K562 (cell line): ENCODE results near the gene SP140L. TPM values are rescaled to one million over a fixed set of nuclear protein-coding genes. Genes with fewer than 3 reads are reported as not detected.

Experiments used
- ATAC-seq: fragments of 200-7000 bp; cut with Tn5 transposase; 3 replicates; pipeline ENCODE4 v1.9.1; 2020; ENCODE audit warnings: moderate library complexity
- BruUV-seq: library from RNA; stranded (reverse); fragments of 400-500 nt; replicated peaks from 2 replicates; lab custom pipeline; 2021; lab: Mats Ljungman, UMichigan
- CTCF ChIA-PET: fragments of 300-600 bp; formaldehyde crosslinking; extraction: SDS; loops from one replicate; lab custom pipeline; 2021; ENCODE audit warnings: low intra/inter-chr PET ratio; lab: Yijun Ruan, JAX
- POLR2A ChIA-PET: fragments of 300-600, 350-650 bp; sonication (Branson Sonifier 250); formaldehyde crosslinking; extraction: SDS; loops from one replicate; lab custom pipeline; 2021; ENCODE audit warnings: antibody characterized with exemption, inconsistent platforms; lab: Yijun Ruan, JAX
- DNase-seq, 4 experiments: peaks; one replicate each; pipeline versions ENCODE4 v3.0.0 to v3.0.0-alpha.2; 2011 to 2018; ENCODE audit warnings: low spot score in 3 of 4, mixed read lengths in 3 of 4; ENCODE audit errors: extremely low read depth in 1 of 4
- FAIRE-seq: peaks from 2 replicates; lab custom pipeline; 2011; peaks lifted over from hg19 to GRCh38; lab: Jason Lieb, UNC
- H2AFZ ChIP-seq: 2 replicates; pipeline ENCODE4 v1.6.0; 2011; ENCODE audit warnings: low read depth, low read length, control low read depth, inconsistent platforms
- H3K27ac ChIP-seq: fragments of 200-600 bp; 3 replicates; pipeline ENCODE4 v1.8.0; 2011; ENCODE audit warnings: low read depth, mild to moderate bottlenecking, control low read depth, inconsistent platforms, low read length, moderate library complexity, mixed read lengths; ENCODE audit errors: extremely low read depth
- H3K27me3 ChIP-seq, 2 experiments: fragments of 300-600 bp in 1 of 2; 2 replicates in 1 of 2; 3 replicates in 1 of 2; pipeline versions ENCODE4 v1.6.0 to v1.8.0; 2011; ENCODE audit warnings: inconsistent platforms in 2 of 2, low read length in 2 of 2, mild to moderate bottlenecking in 1 of 2, mixed read lengths in 1 of 2, moderate library complexity in 1 of 2; ENCODE audit not compliant: control insufficient read depth in 2 of 2, insufficient read depth in 2 of 2
- H3K36me3 ChIP-seq: fragments of 300-600 bp; 3 replicates; pipeline ENCODE4 v1.8.0; 2011; ENCODE audit warnings: mild to moderate bottlenecking, low read length, inconsistent platforms; ENCODE audit not compliant: control insufficient read depth, insufficient read depth
- H3K4me1 ChIP-seq, 2 experiments: fragments of 200-600 bp in 1 of 2; replicated peaks in 1 of 2; 2 replicates in 1 of 2; 3 replicates in 1 of 2; pipeline versions ENCODE4 v1.5.1 to v1.8.0; 2011; ENCODE audit warnings: inconsistent platforms in 2 of 2, low read length in 2 of 2, mild to moderate bottlenecking in 1 of 2, mixed read lengths in 1 of 2, moderate library complexity in 1 of 2; ENCODE audit not compliant: control insufficient read depth in 2 of 2, insufficient read depth in 2 of 2
- H3K4me2 ChIP-seq: 2 replicates; pipeline ENCODE4 v1.6.1; 2011; ENCODE audit warnings: low read length, control low read depth, inconsistent platforms, mixed read lengths; ENCODE audit not compliant: insufficient read depth
- H3K4me3 ChIP-seq: fragments of 200-600 bp; sonication (generic), shearing (Covaris generic); 2 replicates; pipeline ENCODE4 v1.5.1; 2016; ENCODE audit warnings: control low read depth, inconsistent platforms
- H3K79me2 ChIP-seq: fragments of 200-600 bp; 3 replicates; pipeline ENCODE4 v1.8.0; 2011; ENCODE audit warnings: low read length, inconsistent platforms; ENCODE audit not compliant: control insufficient read depth, insufficient read depth
- H3K9ac ChIP-seq, 2 experiments: 2 replicates each; pipeline versions ENCODE4 v1.6.0 to v1.6.1; 2011; ENCODE audit warnings: low read depth in 2 of 2, low read length in 2 of 2, control low read depth in 1 of 2, inconsistent platforms in 1 of 2, mild to moderate bottlenecking in 1 of 2, mixed read lengths in 1 of 2; ENCODE audit not compliant: insufficient read depth in 1 of 2
- H3K9me1 ChIP-seq: one replicate; pipeline ENCODE4 v1.6.0; 2011; ENCODE audit warnings: inconsistent platforms, mild to moderate bottlenecking, low read length, moderate library complexity; ENCODE audit not compliant: control insufficient read depth, insufficient read depth
- H3K9me3 ChIP-seq: replicated peaks from 2 replicates; pipeline ENCODE4 v1.5.1; 2011; ENCODE audit warnings: low read depth, low read length, inconsistent platforms; ENCODE audit not compliant: control insufficient read depth, insufficient read depth
- H4K20me1 ChIP-seq: replicated peaks from 2 replicates; pipeline ENCODE4 v1.6.1; 2011; ENCODE audit warnings: low read length, inconsistent platforms, mixed read lengths; ENCODE audit not compliant: control insufficient read depth, insufficient read depth
- ARHGAP35 ChIP-seq: fragments of 450-650 bp; IDR thresholded peaks from 2 replicates; pipeline ENCODE4 v1.6.1; 2018; ENCODE audit not compliant: partially characterized antibody
- BHLHE40 ChIP-seq: IDR thresholded peaks from 2 replicates; pipeline ENCODE4 v1.6.1; 2011; ENCODE audit warnings: low read length, improper control_type of control experiment
- CEBPZ ChIP-seq: fragments of 150-350 bp; IDR thresholded peaks from 2 replicates; pipeline ENCODE4 v1.6.1; 2014; ENCODE audit warnings: low read depth, mild to moderate bottlenecking, low read length, borderline replicate concordance
- CREB3L1 ChIP-seq: fragments of 450-650 bp; IDR thresholded peaks from 2 replicates; pipeline ENCODE4 v1.6.1; 2014; ENCODE audit warnings: low read depth, mild to moderate bottlenecking, moderate library complexity, borderline replicate concordance
- KLF10 ChIP-seq: fragments of 250-450 bp; sonication (Bioruptor Pico); IDR thresholded peaks from 2 replicates; pipeline ENCODE4 v1.6.1; 2021; ENCODE audit warnings: matching md5 sums
- PCBP1 ChIP-seq: fragments of 200-400 bp; formaldehyde crosslinking; IDR thresholded peaks from 2 replicates; pipeline ENCODE4 v1.6.1; 2018; ENCODE audit warnings: mild to moderate bottlenecking, low read depth, low read length; ENCODE audit not compliant: poor library complexity, severe bottlenecking
- PHB ChIP-seq: fragments of 250-450 bp; sonication (Bioruptor Pico); IDR thresholded peaks from 2 replicates; pipeline ENCODE4 v1.5.0; 2021
- SAFB2 ChIP-seq: fragments of 200-400 bp; formaldehyde crosslinking; IDR thresholded peaks from 2 replicates; pipeline ENCODE4 v1.6.1; 2018; ENCODE audit warnings: borderline replicate concordance, low read length, low read depth, moderate library complexity; ENCODE audit not compliant: severe bottlenecking
- SMARCA4 ChIP-seq: fragments of 450-650 bp; IDR thresholded peaks from 2 replicates; pipeline ENCODE4 v1.6.1; 2016
- SMC3 ChIP-seq: conservative IDR thresholded peaks from 2 replicates; pipeline ENCODE4 v1.6.1; 2011; ENCODE audit warnings: low read depth, low read length, improper control_type of control experiment; ENCODE audit not compliant: insufficient read depth
- SRSF9 ChIP-seq: fragments of 200-400 bp; formaldehyde crosslinking; IDR thresholded peaks from 2 replicates; pipeline ENCODE4 v1.6.1; 2017; ENCODE audit warnings: low read depth, low read length, borderline replicate concordance
- TCF7 ChIP-seq: sonication (generic); IDR thresholded peaks from 2 replicates; pipeline ENCODE4 v1.6.1; 2016; ENCODE audit warnings: antibody characterized with exemption, borderline replicate concordance
- ZC3H8 ChIP-seq: fragments of 450-650 bp; IDR thresholded peaks from 2 replicates; pipeline ENCODE4 v1.6.1; 2017
- ZFPM2 ChIP-seq: fragments of 250-450 bp; sonication (Bioruptor Pico); IDR thresholded peaks from 2 replicates; pipeline ENCODE4 v1.5.1; 2022; ENCODE audit warnings: mild to moderate bottlenecking
- ZNF140 ChIP-seq: fragments of 250-450 bp; sonication (Bioruptor Pico); IDR thresholded peaks from 2 replicates; pipeline ENCODE4 v1.8.0; 2021; ENCODE audit warnings: moderate library complexity, mild to moderate bottlenecking, inconsistent platforms
- ZNF316 ChIP-seq: fragments of 450-650 bp; IDR thresholded peaks from 2 replicates; pipeline ENCODE4 v1.6.1; 2016
- ZNF639 ChIP-seq, 2 experiments: fragments of 200-800 bp in 1 of 2; sonication (Bioruptor generic) in 1 of 2; sonication (generic) in 1 of 2; formaldehyde crosslinking in 1 of 2; IDR thresholded peaks in 1 of 2; conservative IDR thresholded peaks in 1 of 2; 2 replicates each; pipeline versions ENCODE4 v1.5.0 to v1.6.1; 2016 to 2020; ENCODE audit warnings: missing compliant biosample characterization in 1 of 2, missing genetic modification characterization in 1 of 2, missing genetic modification reagents in 1 of 2
- WGBS: fragments of 100-300 bp; shearing (Covaris generic); methylation state at CpG from one replicate; pipeline ENCODE4 v1.1.6; 2016; ENCODE audit warnings: low coverage, mixed read lengths; ENCODE audit not compliant: insufficient coverage; ENCODE audit errors: missing lambda C conversion rate; 5-methylcytosine and 5-hydroxymethylcytosine counted together
- in situ Hi-C: fragments of 300-500 bp; cut with MboI; formaldehyde crosslinking; loops from 4 replicates; pipeline ENCODE4 v1.15.0; 2018; ENCODE audit warnings: inconsistent platforms, mixed read lengths
- intact Hi-C: fragments of 100-400 bp; cut with micrococcal nuclease; formaldehyde crosslinking; loops from 2 replicates; pipeline ENCODE4 v1.14.2; 2022
- polyA plus RNA-seq, 8 experiments: library from polyadenylated mRNA; depleted of rRNA in 4 of 8; stranded (reverse) in 5 of 8; unstranded in 3 of 8; fragments of >200 nt; fragmentation: Nextera tagmentation in 2 of 8; fragmentation: Illumina TruSeq in 1 of 8; extraction: Ambion mirVana in 2 of 8; extraction: Trizol in 1 of 8; gene quantifications; 2 replicates each; pipeline versions ENCODE4 v1.2.1 to v1.2.3, GENCODE V29; 2011 to 2014; ENCODE audit warnings: inconsistent platforms in 1 of 8, missing spikeins in 1 of 8
- total RNA-seq, 7 experiments: library from RNA; depleted of rRNA in 6 of 7; stranded (reverse); fragments of >200 nt in 6 of 7; fragmentation: Illumina TruSeq in 2 of 7; extraction: Trizol in 2 of 7; gene quantifications; 2 replicates each; pipeline versions ENCODE4 v1.2.1 to v1.2.3, GENCODE V29; 2011 to 2021; ENCODE audit warnings: low replicate concordance in 1 of 7

SP140L gene
- total and polyA plus RNA-seq, 9 of the 15 experiments (the other 6 are each of a cell fraction or from before 2014, with no cell fraction given) = 4.0 to 15.5 (median 11.3) TPM

- no peaks in the 10 kb centered on the region for H3K9me3 ChIP-seq
- no peaks in the 10 kb centered on the region for H3K36me3 ChIP-seq
- no peak overlapping the region for H3K9ac ChIP-seq
- H4K20me1 ChIP-seq = no peaks in the 10 kb centered on the region
- H3K27ac ChIP-seq = no peak overlapping the region
- no peaks in the 10 kb centered on the region; a peak in 1 of 5 replicates for H3K4me1 ChIP-seq
- in situ Hi-C loops = no loop called here
- CTCF ChIA-PET = no interaction called here
- 0% methylated on average over 3 of the region's 3 CpGs for WGBS
- no peaks in the 10 kb centered on the region for H3K9me1 ChIP-seq
- intact Hi-C loops = no loop called here
- H3K27me3 ChIP-seq = peaks cover 0 to 10% of the 10 kb centered on the region in 2 experiments; a peak in 1 of 5 replicates
- DNase-seq (no peak), ATAC-seq (no peak), FAIRE-seq (no peak)
- no peak overlapping the region for H2AFZ ChIP-seq
- H3K79me2 ChIP-seq = no peaks in the 10 kb centered on the region
- no peak overlapping the region for H3K4me3 ChIP-seq
- POLR2A ChIA-PET = no interaction called here
- no peak overlapping the region for H3K4me2 ChIP-seq
- no TSS peak for BruUV-seq
- TF ChIP-seq ZFPM2 (CRISPR knock-in tag) = no peak
- TF ChIP-seq ZNF140 (CRISPR knock-in tag) = no peak
- no peak for TF ChIP-seq CEBPZ
- no peak for TF ChIP-seq ARHGAP35
- no peak for TF ChIP-seq SAFB2
- TF ChIP-seq SRSF9 = no peak
- TF ChIP-seq PHB (CRISPR knock-in tag) = no peak
- no peak for TF ChIP-seq TCF7
- no peak for TF ChIP-seq SMARCA4
- TF ChIP-seq BHLHE40 = no peak
- no peak for TF ChIP-seq SMC3
- TF ChIP-seq ZNF316 = no peak
- no peak for TF ChIP-seq KLF10
- no peak for TF ChIP-seq PCBP1
- no peak for TF ChIP-seq CREB3L1
- no peak for TF ChIP-seq ZC3H8
- no peak for TF ChIP-seq ZNF639 (CRISPR knock-in tag; conservative IDR thresholded peaks at IDR 0.05 in 1 of 2, IDR thresholded peaks at IDR 0.05 in 1 of 2)
Observed at GRCh38 chr2:230286048-230286447, 40.9 kb upstream of the SP140L start.
